H1 (cell line): ENCODE measurements around the gene RMRP. TPM values are rescaled to one million over a fixed set of nuclear protein-coding genes. Genes with fewer than 3 reads are reported as not detected.

Experiments used
- ATF2 ChIP-seq: IDR thresholded peaks from 2 replicates; pipeline ENCODE4 v1.6.1; 2012; ENCODE audit warnings: low read length, inconsistent platforms
- BACH1 ChIP-seq: IDR thresholded peaks from 2 replicates; pipeline ENCODE4 v1.6.1; 2012; ENCODE audit warnings: low read length, improper control_type of control experiment
- BRCA1 ChIP-seq: IDR thresholded peaks from 2 replicates; pipeline ENCODE4 v1.6.1; 2012; ENCODE audit warnings: low read depth, low read length, improper control_type of control experiment
- CHD2 ChIP-seq: IDR thresholded peaks from 2 replicates; pipeline ENCODE4 v1.6.1; 2012; ENCODE audit warnings: low read length, improper control_type of control experiment
- E2F6 ChIP-seq: IDR thresholded peaks from 2 replicates; pipeline ENCODE4 v1.6.1; 2012; ENCODE audit warnings: inconsistent platforms
- EP300 ChIP-seq, 2 experiments: IDR thresholded peaks; 1 replicate in 1 of 2; 2 replicates in 1 of 2; pipeline ENCODE4 v1.6.1; 2011 to 2012; ENCODE audit warnings: low read depth in 2 of 2, low read length in 2 of 2, mild to moderate bottlenecking in 2 of 2, borderline replicate concordance in 1 of 2, inconsistent platforms in 1 of 2, moderate library complexity in 1 of 2
- GTF2F1 ChIP-seq: IDR thresholded peaks from 2 replicates; pipeline ENCODE4 v1.6.1; 2012; ENCODE audit warnings: low read depth, low read length, improper control_type of control experiment, borderline replicate concordance
- HDAC6 ChIP-seq: IDR thresholded peaks from one replicate; pipeline ENCODE4 v1.7.1; 2012; ENCODE audit warnings: low read depth, mild to moderate bottlenecking, inconsistent platforms, low read length, moderate library complexity
- KDM5A ChIP-seq: fragments of 200-600 bp; IDR thresholded peaks from 2 replicates; pipeline ENCODE4 v1.7.1; 2012; ENCODE audit warnings: mild to moderate bottlenecking, low read length, inconsistent platforms, mixed read lengths
- PHF8 ChIP-seq: fragments of 200-600 bp; sonication (generic); conservative IDR thresholded peaks from 2 replicates; pipeline ENCODE4 v1.7.1; 2012; ENCODE audit warnings: low read depth, mild to moderate bottlenecking, inconsistent platforms, low read length, moderate library complexity
- POLR2AphosphoS5 ChIP-seq: IDR thresholded peaks from 2 replicates; pipeline ENCODE4 v1.6.1; 2011; ENCODE audit warnings: low read depth, low read length
- POU5F1 ChIP-seq: IDR thresholded peaks from 2 replicates; pipeline ENCODE4 v1.6.1; 2011; ENCODE audit warnings: low read depth, mild to moderate bottlenecking, low read length, moderate library complexity
- RAD21 ChIP-seq, 2 experiments: IDR thresholded peaks in 1 of 2; conservative IDR thresholded peaks in 1 of 2; 2 replicates each; pipeline ENCODE4 v1.6.1; 2011; ENCODE audit warnings: low read depth in 2 of 2, low read length in 2 of 2, improper control_type of control experiment in 1 of 2, inconsistent platforms in 1 of 2, mild to moderate bottlenecking in 1 of 2, moderate library complexity in 1 of 2
- RFX5 ChIP-seq: IDR thresholded peaks from 2 replicates; pipeline ENCODE4 v1.6.1; 2011; ENCODE audit warnings: low read depth, low read length, improper control_type of control experiment, borderline replicate concordance
- SAP30 ChIP-seq: fragments of 300-600 bp; sonication (generic); IDR thresholded peaks from 2 replicates; pipeline ENCODE4 v1.7.1; 2012; ENCODE audit warnings: low read length, moderate library complexity, mild to moderate bottlenecking, inconsistent platforms; ENCODE audit not compliant: insufficient read depth, insufficient replicate concordance
- SP2 ChIP-seq: IDR thresholded peaks from 2 replicates; pipeline ENCODE4 v1.6.1; 2012; ENCODE audit warnings: mild to moderate bottlenecking, low read length, inconsistent platforms
- TAF1 ChIP-seq: IDR thresholded peaks from 2 replicates; pipeline ENCODE4 v1.6.1; 2011; ENCODE audit warnings: mild to moderate bottlenecking, low read depth, low read length
- TBP ChIP-seq: IDR thresholded peaks from 2 replicates; pipeline ENCODE4 v1.6.1; 2011; ENCODE audit warnings: low read depth, low read length, improper control_type of control experiment
- polyA plus RNA-seq, 7 experiments: library from polyadenylated mRNA; depleted of rRNA in 3 of 7; stranded (reverse) in 5 of 7; unstranded in 2 of 7; fragments of >200 nt in 5 of 7; fragments of 200-250 nt in 2 of 7; gene quantifications; 1 replicate in 5 of 7; 2 replicates in 1 of 7; 4 replicates in 1 of 7; pipeline versions ENCODE4 v1.2.1 to v1.2.3, GENCODE V29; 2011 to 2013; ENCODE audit warnings: missing spikeins in 2 of 7, mixed read lengths in 2 of 7
- total RNA-seq: library from RNA; stranded (reverse); fragmentation: NEBNext Ultra II Directional; extraction: Animal tissue kit (Norgen Biotek cat#: 25700); gene quantifications from 2 replicates; pipeline ENCODE4 v1.2.1, GENCODE V29; 2021

RMRP gene
- total and polyA plus RNA-seq, 2 of the 8 experiments (the other 6 are each of a cell fraction or from before 2014, with no cell fraction given): 169 to 14,987 TPM

- TF ChIP-seq KDM5A: no peak
- peak; percentile 15; the same call in 1 of the 2 replicates for TF ChIP-seq GTF2F1
- TF ChIP-seq EP300 (IDR thresholded peaks at IDR 0.05; ENCODE audit: borderline replicate concordance in 1 of 2, low read depth in 2 of 2, low read length in 2 of 2): 0 out of 3 replicates have a peak, but pooled peaks of 1 of the 2 experiments have one; percentile 47
- peak; percentile 87 for TF ChIP-seq TAF1
- no peak for TF ChIP-seq RFX5
- peak; percentile 85 for TF ChIP-seq E2F6
- no peak for TF ChIP-seq SP2
- TF ChIP-seq POLR2AphosphoS5: peak; percentile 79
- no peak for TF ChIP-seq ATF2
- no peak for TF ChIP-seq RAD21 (IDR thresholded peaks at IDR 0.05 in 1 of 2, conservative IDR thresholded peaks at IDR 0.05 in 1 of 2; ENCODE audit: low read depth in 2 of 2, low read length in 2 of 2)
- TF ChIP-seq HDAC6: no peak
- no peak for TF ChIP-seq BACH1
- peak; percentile 76; the same call in 1 of the 2 replicates for TF ChIP-seq PHF8
- peak; percentile 91 for TF ChIP-seq TBP
- no peak for TF ChIP-seq BRCA1
- no peak for TF ChIP-seq SAP30
- TF ChIP-seq POU5F1: no peak
- TF ChIP-seq CHD2: no peak
These were observed 31.9 kb upstream of the RMRP start, which contains the start of gene TPM2 (continued) for GRCh38 chr9:35689542-35690293.
